Measurements from ENCODE around the gene TRAPPC8.

The TRAPPC8 gene

GRCh38 chr18:31979714-31980113, 36.8 kb upstream of the TRAPPC8 start (continued):
- TF ChIP-seq TSHZ2 (CRISPR knock-in tag; IDR thresholded peaks at IDR 0.05) (no peak), TCF4 (CRISPR knock-in tag; IDR thresholded peaks at IDR 0.05; ENCODE audit: borderline replicate concordance) (no peak), ARNTL (CRISPR knock-in tag; IDR thresholded peaks at IDR 0.05; ENCODE audit: borderline replicate concordance, low read depth) (no peak), CSDC2 (CRISPR knock-in tag; IDR thresholded peaks at IDR 0.05) (no peak), POU6F1 (CRISPR knock-in tag; IDR thresholded peaks at IDR 0.05; ENCODE audit: borderline replicate concordance, low read depth) (no peak)

GRCh38 chr18:31978616-31979015, 35.7 kb upstream of the TRAPPC8 start:
- ATAC-seq, result no peak
- no peak for TF ChIP-seq ZNF70 (CRISPR knock-in tag; IDR thresholded peaks at IDR 0.05)
- TF ChIP-seq CSRNP3 (CRISPR knock-in tag; IDR thresholded peaks at IDR 0.05), result no peak

GRCh38 chr18:31977270-31977872, 34.4 kb upstream of the TRAPPC8 start:
- peak; percentile 87 for ATAC-seq
- TF ChIP-seq ZFP30 (CRISPR knock-in tag; IDR thresholded peaks at IDR 0.05) (no peak), POU6F1 (CRISPR knock-in tag; IDR thresholded peaks at IDR 0.05; ENCODE audit: borderline replicate concordance, low read depth) (no peak), TOX (CRISPR knock-in tag; IDR thresholded peaks at IDR 0.05; ENCODE audit: borderline replicate concordance) (no peak), RARB (CRISPR knock-in tag; IDR thresholded peaks at IDR 0.05) (no peak)

GRCh38 chr18:31976242-31976641, 33.3 kb upstream of the TRAPPC8 start:
- ATAC-seq, result no peak
- TF ChIP-seq TOX (CRISPR knock-in tag; IDR thresholded peaks at IDR 0.05; ENCODE audit: borderline replicate concordance) (no peak), ZNF565 (CRISPR knock-in tag; conservative IDR thresholded peaks at IDR 0.05; ENCODE audit: low read depth) (no peak), ZNF8 (CRISPR knock-in tag; IDR thresholded peaks at IDR 0.05) (no peak), POU6F1 (CRISPR knock-in tag; IDR thresholded peaks at IDR 0.05; ENCODE audit: borderline replicate concordance, low read depth) (no peak), CSRNP3 (CRISPR knock-in tag; IDR thresholded peaks at IDR 0.05) (no peak), ISL1 (CRISPR knock-in tag; IDR thresholded peaks at IDR 0.05) (no peak), TCF4 (CRISPR knock-in tag; IDR thresholded peaks at IDR 0.05; ENCODE audit: borderline replicate concordance) (no peak), GLIS3 (CRISPR knock-in tag; IDR thresholded peaks at IDR 0.05) (no peak), ESRRG (CRISPR knock-in tag; IDR thresholded peaks at IDR 0.05) (no peak), PPARA (CRISPR knock-in tag; IDR thresholded peaks at IDR 0.05; ENCODE audit: borderline replicate concordance) (no peak), RARB (CRISPR knock-in tag; IDR thresholded peaks at IDR 0.05) (no peak), ARNTL (CRISPR knock-in tag; IDR thresholded peaks at IDR 0.05; ENCODE audit: borderline replicate concordance, low read depth) (no peak), PATZ1 (CRISPR knock-in tag; IDR thresholded peaks at IDR 0.05; ENCODE audit: borderline replicate concordance) (no peak), OSR1 (CRISPR knock-in tag; IDR thresholded peaks at IDR 0.05) (no peak), SNAI2 (CRISPR knock-in tag; IDR thresholded peaks at IDR 0.05) (no peak)
